ENCODE measurements around the gene IFT122.

DNA sequence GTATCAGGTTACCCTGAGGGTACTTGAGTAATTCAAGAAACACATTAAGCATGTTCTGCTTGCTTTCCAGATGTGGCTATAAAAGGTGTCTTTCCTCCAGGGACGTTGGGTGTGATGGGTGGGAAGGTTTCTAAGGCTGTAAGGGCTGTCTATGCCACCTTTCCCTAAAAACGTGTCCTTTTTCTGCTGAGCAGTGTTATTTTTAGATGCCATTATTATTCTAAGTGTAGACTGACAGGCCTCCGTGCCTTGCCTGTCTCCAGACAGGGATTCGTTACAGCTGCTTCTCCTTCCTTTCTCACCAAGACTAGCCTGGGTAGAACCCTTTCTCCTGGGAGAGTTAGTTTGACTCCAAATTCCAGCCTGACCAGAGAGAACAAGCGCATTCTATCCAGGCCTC lies 61.6 kb downstream of the IFT122 start:
- no peak for TF ChIP-seq POLR2A (IDR thresholded peaks at IDR 0.05)
- TF ChIP-seq, protein P1, sequence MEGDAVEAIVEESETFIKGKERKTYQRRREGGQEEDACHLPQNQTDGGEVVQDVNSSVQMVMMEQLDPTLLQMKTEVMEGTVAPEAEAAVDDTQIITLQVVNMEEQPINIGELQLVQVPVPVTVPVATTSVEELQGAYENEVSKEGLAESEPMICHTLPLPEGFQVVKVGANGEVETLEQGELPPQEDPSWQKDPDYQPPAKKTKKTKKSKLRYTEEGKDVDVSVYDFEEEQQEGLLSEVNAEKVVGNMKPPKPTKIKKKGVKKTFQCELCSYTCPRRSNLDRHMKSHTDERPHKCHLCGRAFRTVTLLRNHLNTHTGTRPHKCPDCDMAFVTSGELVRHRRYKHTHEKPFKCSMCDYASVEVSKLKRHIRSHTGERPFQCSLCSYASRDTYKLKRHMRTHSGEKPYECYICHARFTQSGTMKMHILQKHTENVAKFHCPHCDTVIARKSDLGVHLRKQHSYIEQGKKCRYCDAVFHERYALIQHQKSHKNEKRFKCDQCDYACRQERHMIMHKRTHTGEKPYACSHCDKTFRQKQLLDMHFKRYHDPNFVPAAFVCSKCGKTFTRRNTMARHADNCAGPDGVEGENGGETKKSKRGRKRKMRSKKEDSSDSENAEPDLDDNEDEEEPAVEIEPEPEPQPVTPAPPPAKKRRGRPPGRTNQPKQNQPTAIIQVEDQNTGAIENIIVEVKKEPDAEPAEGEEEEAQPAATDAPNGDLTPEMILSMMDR (IDR thresholded peaks at IDR 0.05): no peak
